ENCODE measurements around the gene NOXA1. TPM values are rescaled to one million over a fixed set of nuclear protein-coding genes. Genes with fewer than 3 reads are reported as not detected.

The NOXA1 gene
- total and polyA plus RNA-seq, 8 donors: 6.6 to 45.5 (median 12.6) TPM

DNA sequence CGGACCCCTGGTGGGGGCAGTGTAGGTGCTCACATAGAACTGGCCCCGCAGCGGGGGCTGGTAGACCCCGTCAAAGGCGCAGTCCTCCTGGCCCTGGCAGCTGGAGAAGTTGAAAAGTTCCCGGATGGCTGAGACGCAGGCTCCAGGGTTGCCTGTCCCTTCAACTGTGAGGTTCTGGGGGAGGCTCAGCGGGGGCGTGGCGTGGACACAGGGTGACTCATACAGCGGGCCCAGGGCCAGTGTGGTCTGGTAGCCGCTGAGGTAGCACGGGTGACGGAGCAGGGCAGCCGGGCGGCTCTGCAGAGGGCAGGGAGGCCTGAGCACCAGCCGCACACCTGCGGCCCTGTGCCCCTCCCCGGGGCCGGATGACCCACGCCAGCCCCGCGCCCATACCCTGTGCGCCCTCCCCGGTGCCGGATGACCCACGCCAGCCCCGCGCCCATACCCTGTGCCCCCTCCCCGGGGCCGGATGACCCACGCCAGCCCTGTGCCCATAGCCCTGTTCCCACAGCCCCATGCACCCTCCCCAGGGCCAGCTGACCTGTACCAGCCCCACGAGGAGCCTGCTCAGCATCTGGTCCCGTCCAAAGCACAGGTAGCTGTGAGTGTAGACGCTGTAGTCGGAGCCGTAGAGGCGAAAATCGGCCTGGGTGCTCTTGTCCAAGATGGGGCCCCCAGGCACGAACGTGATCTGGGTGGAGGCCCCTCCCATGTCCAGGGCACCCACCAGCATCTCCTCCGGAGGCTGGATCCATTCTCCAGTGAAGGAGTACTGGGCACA, 13.0 kb downstream of the NOXA1 start:
- WGBS, 2 donors: 36 to 45% methylated on average over 31 to 42 of the region's 42 CpGs
- H3K27me3 ChIP-seq: no peaks in the 10 kb centered on the region
- H3K4me1 ChIP-seq: peaks cover 11 to 13% (median 12%) of the 10 kb centered on the region in 3 donors
- H3K36me3 ChIP-seq: no peaks in the 10 kb centered on the region
- H3K9me3 ChIP-seq: no peaks in the 10 kb centered on the region
- intact Hi-C loops (cut with DNase I): no loop called here
- peak overlapping the region in 3 of 4 donors; percentile 19 to 81 (median 66) for H3K27ac ChIP-seq
- H3K4me3 ChIP-seq: no peak overlapping the region
- FAIRE-seq: no peak
- DNase-seq: peak; percentile 88 to 97 (median 94)
- ATAC-seq: peak; percentile 90 to 96 (median 94)
- TF ChIP-seq, protein P1, sequence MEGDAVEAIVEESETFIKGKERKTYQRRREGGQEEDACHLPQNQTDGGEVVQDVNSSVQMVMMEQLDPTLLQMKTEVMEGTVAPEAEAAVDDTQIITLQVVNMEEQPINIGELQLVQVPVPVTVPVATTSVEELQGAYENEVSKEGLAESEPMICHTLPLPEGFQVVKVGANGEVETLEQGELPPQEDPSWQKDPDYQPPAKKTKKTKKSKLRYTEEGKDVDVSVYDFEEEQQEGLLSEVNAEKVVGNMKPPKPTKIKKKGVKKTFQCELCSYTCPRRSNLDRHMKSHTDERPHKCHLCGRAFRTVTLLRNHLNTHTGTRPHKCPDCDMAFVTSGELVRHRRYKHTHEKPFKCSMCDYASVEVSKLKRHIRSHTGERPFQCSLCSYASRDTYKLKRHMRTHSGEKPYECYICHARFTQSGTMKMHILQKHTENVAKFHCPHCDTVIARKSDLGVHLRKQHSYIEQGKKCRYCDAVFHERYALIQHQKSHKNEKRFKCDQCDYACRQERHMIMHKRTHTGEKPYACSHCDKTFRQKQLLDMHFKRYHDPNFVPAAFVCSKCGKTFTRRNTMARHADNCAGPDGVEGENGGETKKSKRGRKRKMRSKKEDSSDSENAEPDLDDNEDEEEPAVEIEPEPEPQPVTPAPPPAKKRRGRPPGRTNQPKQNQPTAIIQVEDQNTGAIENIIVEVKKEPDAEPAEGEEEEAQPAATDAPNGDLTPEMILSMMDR (IDR thresholded peaks at IDR 0.05): no peak

- no peak overlapping the region for H3K4me3 ChIP-seq
- H3K27ac ChIP-seq: peak overlapping the region in 1 of 4 donors; percentile 19
- DNase-seq (peak in 3 of 6 donors; percentile 62 to 82 (median 62)), FAIRE-seq (no peak), ATAC-seq (peak in 1 of 4 donors; percentile 2)
- TF ChIP-seq, protein P1 (IDR thresholded peaks at IDR 0.05): no peak
- intact Hi-C loops (cut with DNase I): no loop called here
- H3K27me3 ChIP-seq: no peaks in the 10 kb centered on the region
- peaks cover 11 to 13% (median 12%) of the 10 kb centered on the region in 3 donors for H3K4me1 ChIP-seq
- H3K9me3 ChIP-seq: no peaks in the 10 kb centered on the region
- WGBS, 2 donors: 64 to 73% methylated on average over 24 of the region's 24 CpGs
- H3K36me3 ChIP-seq: no peaks in the 10 kb centered on the region
Observed at GRCh38 chr9:137436761-137437600, 13.8 kb downstream of the NOXA1 start.

GRCh38 chr9:137437691-137438590, 14.7 kb downstream of the NOXA1 start:
- Histone ChIP-seq H3K4me1 (peaks cover 11 to 13% (median 12%) of the 10 kb centered on the region in 3 donors), H3K4me3 (no peak overlapping the region), H3K27ac (no peak overlapping the region), H3K36me3 (no peaks in the 10 kb centered on the region), H3K9me3 (no peaks in the 10 kb centered on the region), H3K27me3 (no peaks in the 10 kb centered on the region)
- WGBS, 2 donors: 81% methylated on average over 40 of the region's 40 CpGs
- TF ChIP-seq, protein P1 (IDR thresholded peaks at IDR 0.05): no peak
- DNase-seq: peak in 3 of 6 donors; percentile 47 to 75 (median 56)
- intact Hi-C loops (cut with DNase I): no loop called here
- no peak for ATAC-seq
- FAIRE-seq: no peak

GRCh38 chr9:137438591-137439157, 15.5 kb downstream of the NOXA1 start:
- WGBS, 2 donors: 70 to 71% methylated on average over 18 to 22 of the region's 22 CpGs
- ATAC-seq: no peak
- Histone ChIP-seq H3K27ac (no peak overlapping the region), H3K27me3 (no peaks in the 10 kb centered on the region), H3K36me3 (no peaks in the 10 kb centered on the region), H3K4me1 (peaks cover 11 to 13% (median 12%) of the 10 kb centered on the region in 3 donors), H3K4me3 (no peak overlapping the region), H3K9me3 (no peaks in the 10 kb centered on the region)
- TF ChIP-seq, protein P1 (IDR thresholded peaks at IDR 0.05): no peak
- peak in 3 of 6 donors; percentile 42 to 72 (median 57) for DNase-seq
- no peak for FAIRE-seq
- intact Hi-C loops (cut with DNase I): no loop called here

Measured in pancreas (tissue), 10 donors.